HEK293 (cell line): ENCODE measurements around the gene CSNK1A1L.

Experiments
- CTCF ChIP-seq: fragments of 450-650 bp; formaldehyde crosslinking; IDR thresholded peaks from 2 replicates; pipeline ENCODE4 v1.5.1; 2016; ENCODE audit warnings: missing biosample characterization, missing genetic modification characterization
- ZFP41 ChIP-seq: fragments of 450-650 bp; formaldehyde crosslinking; IDR thresholded peaks from 2 replicates; pipeline ENCODE4 v1.5.1; 2016; ENCODE audit warnings: missing biosample characterization, missing genetic modification characterization, borderline replicate concordance
- ZNF18 ChIP-seq: fragments of 450-650 bp; formaldehyde crosslinking; IDR thresholded peaks from 2 replicates; pipeline ENCODE4 v1.5.1; 2016; ENCODE audit warnings: missing biosample characterization, missing genetic modification characterization
- ZNF350 ChIP-seq: fragments of 450-650 bp; formaldehyde crosslinking; IDR thresholded peaks from 2 replicates; pipeline ENCODE4 v1.5.0; 2017; ENCODE audit warnings: missing biosample characterization, mild to moderate bottlenecking, missing genetic modification characterization
- ZNF544 ChIP-seq: fragments of 450-650 bp; formaldehyde crosslinking; IDR thresholded peaks from 2 replicates; pipeline ENCODE4 v1.5.0; 2017; ENCODE audit warnings: missing biosample characterization, missing genetic modification characterization
- ZNF548 ChIP-seq: fragments of 450-650 bp; formaldehyde crosslinking; IDR thresholded peaks from 2 replicates; pipeline ENCODE4 v1.5.1; 2016; ENCODE audit warnings: missing biosample characterization, missing genetic modification characterization
- ZNF555 ChIP-seq: fragments of 450-650 bp; formaldehyde crosslinking; conservative IDR thresholded peaks from 2 replicates; pipeline ENCODE4 v1.5.1; 2017; ENCODE audit warnings: missing biosample characterization, mild to moderate bottlenecking, missing genetic modification characterization, inconsistent platforms
- ZNF624 ChIP-seq: fragments of 450-650 bp; formaldehyde crosslinking; IDR thresholded peaks from 2 replicates; pipeline ENCODE4 v1.5.1; 2017; ENCODE audit warnings: missing biosample characterization, missing genetic modification characterization
- ZNF701 ChIP-seq: fragments of 450-650 bp; formaldehyde crosslinking; IDR thresholded peaks from 2 replicates; pipeline ENCODE4 v1.5.1; 2016; ENCODE audit warnings: missing biosample characterization, missing genetic modification characterization
- ZNF768 ChIP-seq: fragments of 450-650 bp; formaldehyde crosslinking; IDR thresholded peaks from 2 replicates; pipeline ENCODE4 v1.5.1; 2018; ENCODE audit warnings: missing biosample characterization, mild to moderate bottlenecking, missing genetic modification characterization
- TF ChIP-seq, protein P1 (sequence below): fragments of 450-650 bp; formaldehyde crosslinking; IDR thresholded peaks from 2 replicates; pipeline ENCODE4 v1.5.1; 2016; ENCODE audit warnings: missing biosample characterization, missing genetic modification characterization

DNA sequence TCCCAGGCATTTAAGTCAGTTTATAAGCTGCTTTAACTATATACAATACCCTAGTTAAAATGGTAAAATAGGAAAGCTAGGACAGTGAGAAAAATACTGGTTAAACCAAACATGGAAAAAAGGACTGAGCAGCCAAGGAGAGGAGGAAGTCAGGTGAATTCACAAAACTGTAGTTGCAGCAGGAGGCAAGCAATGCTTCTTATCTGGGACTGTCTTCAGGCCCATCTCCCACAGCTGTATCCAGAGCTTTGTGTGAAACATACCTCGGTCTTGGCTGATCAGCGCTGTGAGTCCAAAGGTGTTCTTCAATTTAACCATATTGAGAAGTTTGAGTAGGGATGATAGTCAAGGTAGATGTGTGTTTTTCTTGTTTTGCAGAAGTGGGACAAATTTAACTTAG is 30.3 kb downstream of the CSNK1A1L start:
- no peak for TF ChIP-seq ZNF624
- TF ChIP-seq ZNF548 (tag by site-specific recombination) = no peak
- no peak for TF ChIP-seq CTCF (tag by site-specific recombination)
- TF ChIP-seq ZNF18 = no peak
- TF ChIP-seq ZNF350 (tag by site-specific recombination) = no peak
- TF ChIP-seq ZFP41 (tag by site-specific recombination) = no peak
- no peak for TF ChIP-seq ZNF768 (tag by site-specific recombination)
- TF ChIP-seq ZNF555 (tag by site-specific recombination) = no peak
- TF ChIP-seq ZNF701 = no peak
- TF ChIP-seq ZNF544 (tag by site-specific recombination) = no peak
- TF ChIP-seq, protein P1, sequence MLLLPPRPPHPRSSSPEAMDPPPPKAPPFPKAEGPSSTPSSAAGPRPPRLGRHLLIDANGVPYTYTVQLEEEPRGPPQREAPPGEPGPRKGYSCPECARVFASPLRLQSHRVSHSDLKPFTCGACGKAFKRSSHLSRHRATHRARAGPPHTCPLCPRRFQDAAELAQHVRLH (tag by site-specific recombination) = no peak
